ENCODE data around the gene DEGS1.

Gene DEGS1

DNA sequence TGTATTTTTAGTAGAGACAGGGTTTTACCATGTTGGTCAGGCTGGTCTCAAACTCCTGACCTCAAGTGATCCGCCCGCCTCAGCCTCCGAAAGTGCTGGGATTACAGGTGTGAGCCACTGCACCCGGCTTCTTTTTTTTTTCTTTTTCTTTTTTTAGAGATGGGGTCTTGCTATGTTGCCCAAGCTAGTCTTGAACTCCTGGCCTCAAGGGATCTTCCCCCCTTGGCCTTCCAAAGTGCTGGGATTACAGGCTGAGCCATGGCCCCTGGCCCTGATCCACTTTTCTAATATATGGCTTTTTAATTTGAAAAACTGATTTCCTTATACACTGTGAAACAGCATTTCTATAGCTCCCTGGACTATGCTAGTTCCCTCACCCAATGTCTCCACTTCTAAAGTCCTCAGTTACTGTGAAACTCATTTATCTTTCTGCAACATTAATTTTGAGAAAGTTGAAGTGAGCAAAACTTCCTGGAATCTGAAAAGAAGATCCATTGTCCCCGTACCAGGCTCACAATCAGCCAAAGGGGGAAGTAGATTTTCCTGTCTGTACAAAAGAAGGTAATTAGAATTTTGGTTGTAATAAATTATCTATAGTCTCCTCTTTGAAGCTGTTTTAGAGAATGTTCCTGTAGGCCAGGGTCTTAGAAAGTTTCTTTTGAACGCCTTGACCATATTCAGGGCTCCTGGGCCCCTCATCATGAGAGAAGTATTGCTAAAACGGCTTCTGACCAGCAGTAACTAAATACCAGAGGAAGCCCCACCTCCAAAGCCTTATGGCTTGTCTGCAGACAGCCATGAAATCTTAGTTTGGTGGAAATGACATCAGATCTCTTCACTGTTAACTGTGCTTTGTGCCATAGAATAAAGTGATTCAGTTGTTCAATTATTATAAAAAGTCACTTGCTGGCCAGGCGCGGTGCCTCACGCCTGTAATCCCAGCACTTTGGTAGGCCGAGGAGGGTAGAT, 34.9 kb downstream of the DEGS1 start:
- no peak for DNase-seq

GRCh38 chr1:224219011-224219611, 36.1 kb downstream of the DEGS1 start:
- DNase-seq: no peak

GRCh38 chr1:224219612-224220059, 36.6 kb downstream of the DEGS1 start:
- no peak for DNase-seq

DNA sequence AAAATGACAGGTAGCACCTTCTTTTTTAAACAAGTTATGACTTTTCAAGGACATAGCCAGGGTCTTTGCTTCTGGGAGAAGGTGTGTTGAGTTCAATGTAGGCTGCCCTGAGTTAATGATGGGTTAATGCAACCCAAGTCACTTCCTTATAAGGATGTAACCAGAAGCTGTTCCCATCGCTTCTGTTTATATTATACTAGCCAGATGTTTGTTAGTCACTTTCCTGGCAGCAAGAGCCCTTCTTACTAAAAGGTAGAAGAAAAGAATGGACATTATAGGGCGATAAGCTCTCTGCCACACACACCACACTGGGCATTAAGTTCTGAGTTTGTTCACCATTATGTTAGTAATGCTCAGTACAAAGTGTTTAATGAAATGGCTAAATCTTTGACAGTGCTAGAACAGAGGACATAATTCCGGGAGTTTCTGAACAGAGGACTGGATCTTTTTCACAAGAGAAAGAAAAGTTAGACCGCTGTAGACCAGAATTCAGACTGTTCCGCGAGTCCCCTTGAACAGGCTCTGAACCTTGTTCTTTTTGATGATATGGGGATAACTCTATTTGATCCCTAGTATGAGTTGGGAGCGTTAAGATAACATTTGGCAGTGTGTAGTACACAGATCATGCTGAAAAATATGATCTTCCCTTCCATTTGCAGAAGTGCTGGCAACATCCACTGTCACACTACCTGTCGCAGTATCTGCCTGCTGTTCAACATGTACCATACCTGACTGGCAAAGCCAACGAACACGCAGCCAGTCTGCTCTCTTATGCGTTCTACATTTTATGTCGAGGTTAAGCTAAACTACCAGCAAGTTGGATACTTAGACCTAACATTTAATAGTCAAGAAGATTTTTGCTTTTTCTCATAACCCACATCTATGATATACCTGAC, 41.0 kb downstream of the DEGS1 start:
- no peak for DNase-seq

GRCh38 chr1:224226849-224227502, 43.9 kb downstream of the DEGS1 start:
- DNase-seq: no peak

DNA sequence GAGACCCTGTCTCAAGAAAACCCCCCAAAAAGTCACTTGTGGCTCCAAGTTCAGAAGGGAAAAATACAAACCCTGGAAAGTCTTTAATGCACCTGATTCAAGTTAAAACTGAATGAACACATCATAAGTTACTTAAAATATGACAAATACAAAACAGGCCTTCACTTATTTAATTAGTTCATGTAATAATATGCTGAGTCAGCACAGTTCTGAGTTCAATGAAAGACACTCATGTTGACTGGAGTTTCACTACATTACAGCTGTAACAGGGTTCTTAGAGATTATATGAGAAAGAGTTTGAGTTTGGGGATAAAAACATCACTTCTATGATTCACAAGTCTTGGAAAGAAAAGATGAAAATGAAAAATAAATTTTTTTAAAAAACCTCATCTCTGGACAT, 51.0 kb downstream of the DEGS1 start:
- DNase-seq: no peak

DNA sequence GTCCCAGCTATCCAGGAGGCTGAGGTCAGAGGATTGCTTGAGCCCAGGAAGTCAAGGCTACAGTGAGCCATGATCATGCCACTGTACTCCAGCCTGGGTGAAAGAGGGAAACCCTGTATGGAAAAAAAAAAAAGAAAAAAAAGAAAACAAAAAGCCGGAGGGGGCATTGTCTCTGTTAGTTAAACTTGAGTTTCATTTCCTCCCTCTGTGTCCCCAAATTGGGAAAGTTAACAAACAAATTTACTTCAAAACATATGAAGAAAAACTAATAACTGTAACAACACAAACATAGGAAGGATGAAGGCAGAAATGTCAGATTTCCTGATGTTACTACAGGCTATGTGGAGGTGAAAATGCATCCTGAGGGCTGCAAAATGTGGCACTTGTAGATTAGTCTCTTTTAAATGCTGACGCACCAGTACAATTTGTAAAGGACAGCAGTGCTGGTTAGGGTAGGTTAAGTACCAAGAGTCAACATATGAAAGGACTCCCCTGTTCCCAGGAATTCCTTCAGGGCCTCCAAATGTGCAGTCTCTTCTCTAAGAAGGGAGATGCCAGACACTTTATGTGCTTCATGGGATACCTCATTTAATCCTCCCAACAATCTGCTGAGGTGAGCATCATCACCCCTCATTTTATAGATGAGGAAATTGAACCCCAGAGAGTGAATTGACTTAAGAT, 52.9 kb downstream of the DEGS1 start:
- DNase-seq: no peak

- no peak for DNase-seq
These were observed 54.3 kb downstream of the DEGS1 start for GRCh38 chr1:224237119-224237881.

DNA sequence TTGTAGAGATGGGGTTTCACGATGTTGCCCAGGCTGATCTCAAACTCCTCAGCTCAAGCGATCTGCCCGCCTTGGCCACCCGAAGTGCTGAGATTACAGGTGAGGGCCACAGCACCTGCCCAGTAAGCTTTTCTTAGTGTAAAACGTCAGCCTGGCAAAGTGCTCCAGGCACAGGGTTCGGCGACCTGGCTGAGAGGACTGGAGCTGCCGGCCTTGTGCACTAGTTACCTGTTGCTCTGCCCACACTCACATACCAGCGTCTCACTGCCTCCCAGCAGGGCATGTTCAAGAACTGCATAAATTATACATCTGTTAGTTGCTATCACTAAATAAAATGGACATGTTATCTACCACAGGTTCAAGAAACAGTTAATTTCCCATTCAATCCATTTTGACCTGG, 55.2 kb downstream of the DEGS1 start:
- DNase-seq: no peak

DNA sequence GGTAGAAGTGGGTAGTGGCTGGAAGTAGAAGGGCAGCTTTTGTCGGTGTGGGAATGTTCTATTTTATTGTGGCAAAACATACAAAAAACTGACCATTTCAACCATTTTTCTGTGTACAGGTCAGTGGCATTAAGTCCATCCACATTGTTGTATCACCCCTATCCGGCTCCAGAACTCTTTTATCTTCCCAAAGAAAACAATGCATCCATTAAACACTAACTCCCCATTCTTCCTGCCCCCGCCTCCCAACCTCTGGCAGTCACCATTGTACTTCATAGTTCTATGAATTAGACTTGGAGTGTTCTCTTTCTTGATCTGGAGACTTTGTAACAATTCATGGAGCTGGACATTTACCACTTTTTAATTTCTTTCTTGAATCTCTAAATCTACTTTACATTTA, 55.7 kb downstream of the DEGS1 start:
- no peak for DNase-seq

Data from NCI-H446 (cell line).